ENCODE data around the gene TMEM72. TPM values are rescaled to one million over a fixed set of nuclear protein-coding genes. Genes with fewer than 3 reads are reported as not detected.
A peak's percentile ranks its signal among the peaks of the same experiment; 100 is the strongest.

TMEM72 gene
- total and polyA plus RNA-seq, 4 donors, result 0.02 to 0.33 TPM; not detected in 2

DNA sequence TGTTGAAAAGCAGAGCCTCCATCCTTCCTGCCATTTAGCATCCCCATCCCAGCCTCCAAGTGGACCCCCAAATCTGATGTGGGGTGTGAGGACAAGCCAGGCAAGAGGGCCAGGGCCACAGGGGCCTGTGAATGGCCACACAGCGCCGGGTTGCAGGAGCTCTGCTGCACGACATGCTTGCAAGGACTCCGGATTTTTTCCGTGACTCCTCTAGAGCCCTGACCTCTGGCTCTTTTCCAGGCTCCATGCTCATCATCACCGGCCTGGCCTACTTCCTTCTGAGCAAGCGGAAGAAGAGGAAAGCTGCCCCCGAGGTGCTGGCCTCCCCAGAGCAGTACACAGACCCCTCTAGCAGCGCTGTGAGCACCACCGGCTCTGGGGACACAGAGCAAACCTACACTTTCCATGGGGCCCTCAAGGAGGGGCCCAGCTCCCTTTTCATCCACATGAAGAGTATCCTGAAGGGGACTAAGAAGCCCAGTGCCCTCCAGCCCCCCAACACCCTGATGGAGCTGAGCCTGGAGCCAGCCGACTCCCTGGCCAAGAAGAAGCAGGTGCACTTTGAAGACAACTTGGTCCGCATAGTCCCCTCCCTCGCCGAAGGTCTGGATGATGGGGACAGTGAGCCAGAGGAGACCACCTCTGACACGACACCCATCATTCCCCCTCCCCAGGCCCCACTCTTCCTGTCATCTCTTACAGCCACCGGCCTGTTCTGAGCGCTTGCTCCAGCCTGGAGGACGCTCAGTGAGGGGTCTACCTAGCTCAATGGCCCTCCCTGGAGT, 23.5 kb downstream of the TMEM72 start:
- DNase-seq (ENCODE audit: low spot score), result peak; percentile 33
- WGBS, result 84% methylated on average over 18 of the region's 18 CpGs

More for the DNA sequence above, 23.5 kb downstream of the TMEM72 start:
- TF ChIP-seq, protein P1, sequence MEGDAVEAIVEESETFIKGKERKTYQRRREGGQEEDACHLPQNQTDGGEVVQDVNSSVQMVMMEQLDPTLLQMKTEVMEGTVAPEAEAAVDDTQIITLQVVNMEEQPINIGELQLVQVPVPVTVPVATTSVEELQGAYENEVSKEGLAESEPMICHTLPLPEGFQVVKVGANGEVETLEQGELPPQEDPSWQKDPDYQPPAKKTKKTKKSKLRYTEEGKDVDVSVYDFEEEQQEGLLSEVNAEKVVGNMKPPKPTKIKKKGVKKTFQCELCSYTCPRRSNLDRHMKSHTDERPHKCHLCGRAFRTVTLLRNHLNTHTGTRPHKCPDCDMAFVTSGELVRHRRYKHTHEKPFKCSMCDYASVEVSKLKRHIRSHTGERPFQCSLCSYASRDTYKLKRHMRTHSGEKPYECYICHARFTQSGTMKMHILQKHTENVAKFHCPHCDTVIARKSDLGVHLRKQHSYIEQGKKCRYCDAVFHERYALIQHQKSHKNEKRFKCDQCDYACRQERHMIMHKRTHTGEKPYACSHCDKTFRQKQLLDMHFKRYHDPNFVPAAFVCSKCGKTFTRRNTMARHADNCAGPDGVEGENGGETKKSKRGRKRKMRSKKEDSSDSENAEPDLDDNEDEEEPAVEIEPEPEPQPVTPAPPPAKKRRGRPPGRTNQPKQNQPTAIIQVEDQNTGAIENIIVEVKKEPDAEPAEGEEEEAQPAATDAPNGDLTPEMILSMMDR (IDR thresholded peaks at IDR 0.05; ENCODE audit: low read depth, low read length, missing input control), result no peak
- TF ChIP-seq HNF4G (IDR thresholded peaks at IDR 0.05) (no peak), REST (IDR thresholded peaks at IDR 0.05) (no peak), EGR1 (IDR thresholded peaks at IDR 0.05; ENCODE audit: low read depth in 2 of 2) (no peak), YY1 (IDR thresholded peaks at IDR 0.05) (no peak), SP1 (IDR thresholded peaks at IDR 0.05) (no peak), RXRA (IDR thresholded peaks at IDR 0.05) (no peak), RAD21 (IDR thresholded peaks at IDR 0.05) (no peak), HNF4A (conservative IDR thresholded peaks at IDR 0.05) (no peak), FOXA1 (IDR thresholded peaks at IDR 0.05) (no peak), GABPA (IDR thresholded peaks at IDR 0.05 in 1 of 2, conservative IDR thresholded peaks at IDR 0.05 in 1 of 2) (no peak), ATF3 (IDR thresholded peaks at IDR 0.05) (no peak), JUND (IDR thresholded peaks at IDR 0.05) (no peak), TAF1 (conservative IDR thresholded peaks at IDR 0.05) (no peak)
- H3K9ac ChIP-seq (ENCODE audit: low read depth in 1 of 2, low read length in 2 of 2), result no peak overlapping the region
- no peaks in the 10 kb centered on the region for H3K9me3 ChIP-seq (ENCODE audit: control insufficient read depth in 4 of 4, low read length in 3 of 4)
- no peak overlapping the region for H3K4me3 ChIP-seq (ENCODE audit: low read depth in 1 of 3, low read length in 3 of 3)
- no peaks in the 10 kb centered on the region for H3K27me3 ChIP-seq (ENCODE audit: control insufficient read depth in 4 of 4, insufficient read depth in 4 of 4, low read length in 3 of 4)
- H3K36me3 ChIP-seq (ENCODE audit: control insufficient read depth in 4 of 4, insufficient read depth in 3 of 4, low read depth in 1 of 4, low read length in 3 of 4), result no peaks in the 10 kb centered on the region
- no peak overlapping the region for H3K27ac ChIP-seq (ENCODE audit: low read depth in 1 of 2, low read length in 2 of 2)
- peaks cover 0 to 6% (median under 1%) of the 10 kb centered on the region in 4 donors for H3K4me1 ChIP-seq (ENCODE audit: control insufficient read depth in 4 of 4, insufficient read depth in 4 of 4, low read length in 3 of 4)
